WI38 (cell line): ENCODE measurements around the gene RDH13.

ENCODE experiments used
- H3K4me3 ChIP-seq: 2 replicates; pipeline ENCODE4 v1.5.1; 2011; ENCODE audit warnings: low read depth, mild to moderate bottlenecking, control low read depth, low read length
- TF ChIP-seq, protein P1 (sequence below): IDR thresholded peaks from 2 replicates; pipeline ENCODE4 v1.5.1; 2012; ENCODE audit warnings: low read depth, mild to moderate bottlenecking, control low read depth, low read length

Gene RDH13

DNA sequence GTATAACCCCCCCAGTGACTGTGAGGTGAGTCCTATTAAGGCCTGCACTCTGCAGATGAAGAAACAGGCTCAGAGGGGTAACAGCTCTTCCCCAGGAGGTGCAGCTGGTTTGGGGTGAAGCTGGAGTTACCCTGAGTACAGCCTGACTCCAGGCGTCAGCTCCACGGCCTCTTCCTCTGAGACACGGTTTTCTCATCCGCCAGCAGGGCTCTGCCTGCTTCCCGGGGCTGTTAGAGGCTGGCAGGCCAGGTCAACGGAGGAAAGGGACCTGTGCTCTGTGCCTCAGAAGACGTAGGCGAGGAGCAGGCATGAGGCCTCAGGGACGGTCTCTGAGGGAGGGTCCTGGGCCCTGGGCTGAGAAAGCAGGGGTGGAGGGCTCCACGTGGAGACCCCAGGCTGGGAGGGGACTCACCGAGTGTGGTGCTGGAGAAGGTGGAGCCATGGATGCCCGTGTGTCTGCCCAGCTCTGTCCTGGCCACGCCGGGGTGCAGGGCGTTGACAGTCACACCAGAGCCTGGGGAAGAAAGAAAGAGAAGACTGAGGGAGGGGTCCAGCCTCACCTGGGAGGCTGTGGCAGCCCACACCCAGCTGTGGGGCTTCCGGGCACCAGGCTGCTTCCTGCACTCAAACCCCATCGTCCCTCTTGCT lies 15.8 kb downstream of the RDH13 start:
- no peak overlapping the region for H3K4me3 ChIP-seq
- TF ChIP-seq, protein P1, sequence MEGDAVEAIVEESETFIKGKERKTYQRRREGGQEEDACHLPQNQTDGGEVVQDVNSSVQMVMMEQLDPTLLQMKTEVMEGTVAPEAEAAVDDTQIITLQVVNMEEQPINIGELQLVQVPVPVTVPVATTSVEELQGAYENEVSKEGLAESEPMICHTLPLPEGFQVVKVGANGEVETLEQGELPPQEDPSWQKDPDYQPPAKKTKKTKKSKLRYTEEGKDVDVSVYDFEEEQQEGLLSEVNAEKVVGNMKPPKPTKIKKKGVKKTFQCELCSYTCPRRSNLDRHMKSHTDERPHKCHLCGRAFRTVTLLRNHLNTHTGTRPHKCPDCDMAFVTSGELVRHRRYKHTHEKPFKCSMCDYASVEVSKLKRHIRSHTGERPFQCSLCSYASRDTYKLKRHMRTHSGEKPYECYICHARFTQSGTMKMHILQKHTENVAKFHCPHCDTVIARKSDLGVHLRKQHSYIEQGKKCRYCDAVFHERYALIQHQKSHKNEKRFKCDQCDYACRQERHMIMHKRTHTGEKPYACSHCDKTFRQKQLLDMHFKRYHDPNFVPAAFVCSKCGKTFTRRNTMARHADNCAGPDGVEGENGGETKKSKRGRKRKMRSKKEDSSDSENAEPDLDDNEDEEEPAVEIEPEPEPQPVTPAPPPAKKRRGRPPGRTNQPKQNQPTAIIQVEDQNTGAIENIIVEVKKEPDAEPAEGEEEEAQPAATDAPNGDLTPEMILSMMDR = no peak

DNA sequence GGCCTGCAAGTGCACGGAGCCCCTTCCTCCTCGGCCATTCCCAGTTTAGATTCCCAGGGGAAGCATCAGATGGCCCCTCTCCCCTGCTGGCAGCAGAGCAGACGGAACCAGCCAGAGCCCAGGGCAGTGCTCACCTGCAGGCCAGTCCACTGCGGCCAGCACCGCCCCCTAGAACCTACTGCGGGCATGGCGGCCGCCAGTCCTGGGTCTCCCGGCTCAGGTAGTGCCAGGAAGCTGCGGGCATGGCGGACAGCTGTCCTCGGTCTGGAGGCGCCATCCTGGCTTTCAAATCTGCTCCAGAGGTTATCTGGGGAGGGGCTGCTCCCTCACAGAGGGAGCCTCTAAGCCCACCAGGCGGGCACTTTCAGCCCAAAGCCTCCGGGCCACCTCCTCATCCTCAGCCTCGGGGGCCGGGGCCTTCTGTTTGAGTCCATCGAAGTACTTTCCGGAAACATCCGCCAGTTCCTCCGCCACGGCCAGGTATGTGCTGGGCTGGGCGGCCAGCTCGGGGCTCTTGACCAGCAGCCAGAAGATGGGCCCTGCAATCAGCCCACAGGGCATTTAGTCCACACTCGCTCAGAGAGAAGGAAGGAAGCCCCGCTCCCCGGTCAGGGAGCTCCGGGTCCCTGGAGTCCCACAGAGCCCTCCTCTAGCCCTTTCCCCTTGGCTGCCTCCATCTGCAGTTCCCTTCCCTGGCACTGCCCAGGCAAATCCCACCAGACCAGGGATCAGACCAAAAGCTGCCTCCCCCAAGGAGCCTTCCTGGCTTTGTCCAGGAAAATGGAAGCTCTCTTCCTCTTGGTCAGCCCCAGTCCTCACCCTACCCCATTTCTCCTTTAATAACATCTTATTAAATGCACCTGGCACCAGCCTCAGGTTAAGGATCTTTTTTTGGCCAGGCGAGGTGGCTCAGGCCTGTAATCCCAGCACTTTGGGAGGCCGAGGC lies 17.9 kb downstream of the RDH13 start:
- TF ChIP-seq, protein P1 = no peak

DNA sequence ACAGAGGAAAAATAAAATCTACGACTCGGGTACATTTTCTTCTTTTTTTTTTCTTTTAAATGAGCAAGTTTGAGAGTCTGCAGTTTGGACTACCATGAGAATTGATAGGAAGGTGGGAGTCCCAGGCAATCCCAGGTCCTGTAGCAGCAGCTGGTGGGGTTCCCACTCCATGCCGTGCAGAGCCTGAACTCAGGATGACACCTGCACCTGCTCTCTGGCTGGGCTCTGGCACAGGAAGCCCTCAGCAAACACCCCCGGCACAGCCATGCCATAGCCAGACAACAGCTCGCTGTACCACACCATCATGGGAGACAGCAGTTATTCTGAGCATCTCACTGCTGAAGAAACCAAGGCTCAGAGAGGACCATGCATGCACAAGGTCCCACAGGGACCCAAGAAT lies 18.7 kb downstream of the RDH13 start:
- H3K4me3 ChIP-seq = no peak overlapping the region
- TF ChIP-seq, protein P1 = no peak

More for the DNA sequence above, 17.9 kb downstream of the RDH13 start:
- no peak overlapping the region for H3K4me3 ChIP-seq

DNA sequence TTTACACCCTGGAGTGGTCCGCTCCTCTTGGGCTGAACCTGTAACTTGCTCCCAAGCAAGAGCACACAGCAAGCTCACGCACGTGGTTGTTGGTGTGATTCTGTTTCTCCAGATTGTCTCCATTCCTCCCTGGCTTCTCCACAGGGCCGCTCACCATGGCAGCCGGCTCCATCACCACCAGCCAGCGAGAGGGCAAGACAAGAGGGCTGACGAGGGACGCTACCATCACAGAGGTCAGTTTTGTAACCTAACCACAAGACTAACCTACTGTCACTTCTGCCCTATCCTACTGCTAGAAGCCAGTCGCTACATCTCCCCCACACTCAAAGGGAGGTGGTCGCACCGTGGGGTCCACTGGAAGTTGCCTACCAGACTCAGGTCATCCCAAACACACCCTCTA lies 20.3 kb downstream of the RDH13 start:
- no peak overlapping the region for H3K4me3 ChIP-seq
- TF ChIP-seq, protein P1 = no peak

DNA sequence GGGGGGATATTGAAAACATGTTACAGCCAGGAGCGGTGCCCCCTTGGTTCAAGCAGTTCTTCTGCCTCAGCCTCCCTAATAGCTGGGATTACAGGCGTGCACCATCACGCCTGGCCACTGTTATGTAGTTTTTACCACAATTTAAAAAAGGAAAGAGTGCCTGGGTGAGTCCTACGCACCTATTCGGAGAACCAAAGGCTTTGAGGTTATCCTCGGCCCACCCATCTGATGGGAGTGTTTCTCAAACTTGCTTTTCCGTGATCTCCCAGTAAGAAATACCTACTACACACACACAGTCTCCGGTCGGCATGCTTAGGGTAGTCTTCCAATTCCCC lies 20.6 kb downstream of the RDH13 start:
- TF ChIP-seq, protein P1 = no peak
- H3K4me3 ChIP-seq = no peak overlapping the region

DNA sequence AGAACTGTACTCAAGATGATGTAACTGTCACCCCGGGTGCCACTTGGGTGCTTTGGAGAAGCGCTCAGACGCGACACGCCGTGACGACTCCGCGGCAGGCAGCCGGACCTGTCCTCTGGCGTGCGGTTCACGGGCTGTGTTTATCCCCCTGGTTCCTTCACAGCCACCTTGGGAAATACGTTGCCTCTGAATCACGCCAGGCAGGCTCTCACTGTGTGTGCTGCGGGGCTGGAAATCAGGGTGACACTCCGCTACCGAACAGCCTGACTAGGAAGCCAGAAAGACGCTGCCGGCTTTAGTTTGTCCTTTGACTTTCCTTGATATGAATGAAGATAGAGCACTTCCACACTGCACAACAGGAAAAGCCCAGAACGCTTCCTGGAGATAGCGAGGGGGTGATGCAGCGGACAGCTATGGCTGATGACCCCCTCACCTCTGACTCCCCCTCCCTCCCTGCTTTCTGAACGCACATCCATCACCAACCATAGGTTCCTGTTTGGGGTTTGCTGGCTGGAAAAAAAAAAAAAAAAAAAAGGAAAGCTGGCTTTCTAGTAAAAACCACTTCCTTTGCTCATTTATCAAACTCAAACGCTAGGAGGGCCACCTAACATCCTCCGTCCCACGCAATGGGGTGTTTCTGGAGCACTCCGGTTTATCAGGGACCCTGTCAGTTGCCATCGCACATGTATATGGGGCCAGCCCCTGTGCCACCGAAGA lies 21.2 kb downstream of the RDH13 start:
- no peak overlapping the region for H3K4me3 ChIP-seq
- TF ChIP-seq, protein P1 = no peak
